ENCODE data around the gene COA8.
"Not testable (repeated sequence)": the region's sequence is repeated elsewhere in the genome, so short reads cannot be mapped to it uniquely, and the experiment has no call there.

COA8 gene

GRCh38 chr14:103562429-103563225, at the start of gene COA8, which contains the start of gene BAG5:
Gene COA8, plus strand, starts transcription at chr14:103562960. Its CDS starts 42 bp downstream, at chr14:103563002.
Gene BAG5, minus strand, starts transcription at chr14:103562657. Its CDS starts 1,493 bp downstream, at chr14:103561164.
- DNase-seq: peak; percentile 80

- DNase-seq: no peak
Measured at GRCh38 chr14:103514596-103515421, 48.0 kb upstream of the COA8 start.

GRCh38 chr14:103516426-103517173, 46.2 kb upstream of the COA8 start:
- no peak for DNase-seq

GRCh38 chr14:103517174-103517566, 45.6 kb upstream of the COA8 start:
- DNase-seq: no peak

GRCh38 chr14:103517721-103518421, 44.9 kb upstream of the COA8 start:
- DNase-seq: no peak

GRCh38 chr14:103518422-103519042, 44.2 kb upstream of the COA8 start:
- peak; percentile 81 for DNase-seq

GRCh38 chr14:103519043-103519836, 43.5 kb upstream of the COA8 start:
- DNase-seq: no peak

- DNase-seq: no peak
Measured at GRCh38 chr14:103519837-103520212, 42.9 kb upstream of the COA8 start.

GRCh38 chr14:103520269-103520656, 42.5 kb upstream of the COA8 start:
- no peak for DNase-seq

GRCh38 chr14:103520657-103521437, 41.9 kb upstream of the COA8 start:
- peak; percentile 93 for DNase-seq

GRCh38 chr14:103521438-103521950, 41.3 kb upstream of the COA8 start:
- no peak for DNase-seq

GRCh38 chr14:103521951-103522563, 40.7 kb upstream of the COA8 start:
- peak; percentile 33 for DNase-seq

GRCh38 chr14:103522649-103523574, 39.8 kb upstream of the COA8 start, which contains the start of gene CKB:
Gene CKB, minus strand, starts transcription at chr14:103522830. Its CDS starts 337 bp downstream, at chr14:103522493.
- peak; percentile 93 for DNase-seq

GRCh38 chr14:103523575-103523954, 39.2 kb upstream of the COA8 start:
- DNase-seq: no peak

- DNase-seq: no peak
Measured at GRCh38 chr14:103524002-103524935, 38.5 kb upstream of the COA8 start.

GRCh38 chr14:103525430-103526246, 37.1 kb upstream of the COA8 start:
- not testable (repeated sequence) for DNase-seq
